Cardiac atrium fibroblast (primary cell): ENCODE measurements around the gene PAK1IP1. TPM values are rescaled to one million over a fixed set of nuclear protein-coding genes. Genes with fewer than 3 reads are reported as not detected.

ENCODE experiments used
- total RNA-seq: library from RNA; depleted of rRNA; stranded (reverse); fragments of >200 nt; gene quantifications from 2 replicates; pipeline ENCODE4 v1.2.3, GENCODE V29; 2015

PAK1IP1 gene, protein sequence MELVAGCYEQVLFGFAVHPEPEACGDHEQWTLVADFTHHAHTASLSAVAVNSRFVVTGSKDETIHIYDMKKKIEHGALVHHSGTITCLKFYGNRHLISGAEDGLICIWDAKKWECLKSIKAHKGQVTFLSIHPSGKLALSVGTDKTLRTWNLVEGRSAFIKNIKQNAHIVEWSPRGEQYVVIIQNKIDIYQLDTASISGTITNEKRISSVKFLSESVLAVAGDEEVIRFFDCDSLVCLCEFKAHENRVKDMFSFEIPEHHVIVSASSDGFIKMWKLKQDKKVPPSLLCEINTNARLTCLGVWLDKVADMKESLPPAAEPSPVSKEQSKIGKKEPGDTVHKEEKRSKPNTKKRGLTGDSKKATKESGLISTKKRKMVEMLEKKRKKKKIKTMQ
- total RNA-seq: 10.5 and 16.2 TPM in 2 replicates

GRCh38 chr6:10694302-10695085 lies at the start of gene PAK1IP1, which contains the start of gene C6orf52:
PAK1IP1 (plus strand) TSS chr6:10694972; CDS start chr6:10694986, 14 bp downstream.
C6orf52 (minus strand) TSS chr6:10694616; CDS start chr6:10687550, 7,066 bp downstream.

GRCh38 chr6:10722820-10723566 lies 28.2 kb downstream of the PAK1IP1 start, which contains the start of gene TMEM14C:
TMEM14C (plus strand) TSS chr6:10723070; CDS start chr6:10724614, 1,544 bp downstream.

DNA sequence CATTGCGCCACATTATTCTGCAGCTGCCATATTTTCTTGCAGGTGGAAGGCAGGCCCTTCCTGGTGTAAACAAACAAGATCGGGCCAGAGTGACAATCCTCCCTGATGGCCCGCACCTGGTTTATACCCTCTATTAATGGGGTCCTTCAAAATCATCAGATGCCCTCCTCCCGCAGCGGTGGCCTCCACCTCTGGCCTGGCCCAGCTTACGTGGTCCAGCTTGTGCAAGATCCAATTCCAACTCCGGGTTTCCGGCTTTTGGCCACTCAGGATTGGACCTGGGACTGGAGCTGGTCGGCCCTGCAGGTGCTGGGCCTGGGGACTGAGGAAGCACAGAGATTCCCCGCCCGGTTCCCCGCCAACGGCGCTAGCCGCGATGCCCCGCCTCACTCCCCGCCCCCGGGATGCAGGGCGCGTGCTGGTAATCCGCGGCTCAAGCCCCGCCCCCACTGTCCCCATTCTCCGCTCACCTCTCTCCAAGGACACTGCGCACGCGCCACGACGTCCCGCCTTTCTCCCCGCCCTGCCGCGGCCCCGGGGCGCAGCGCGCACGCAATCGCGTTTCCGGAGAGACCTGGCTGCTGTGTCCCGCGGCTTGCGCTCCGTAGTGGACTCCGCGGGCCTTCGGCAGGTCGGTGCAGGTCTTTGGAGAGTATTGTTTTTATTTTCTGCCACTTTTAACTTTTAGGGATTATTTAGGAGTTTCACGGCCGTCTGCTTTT lies 52.6 kb downstream of the PAK1IP1 start, which contains the start of gene TMEM14B:
TMEM14B (plus strand) TSS at position 555 of the 722 bp plus-strand sequence. CDS start 1,441 bp downstream, outside the sequence.

Other genes starting within 250 kb of the PAK1IP1 start
- gene GCNT2, start 173.6 kb upstream of the PAK1IP1 start, total RNA-seq: 0.16 TPM in 1 of 2 replicates, not detected in the other
- gene C6orf52, start 356 bp upstream of the PAK1IP1 start, total RNA-seq: 5.8 TPM in 1 of 2 replicates, not detected in the other
- 194 and 198 TPM in 2 replicates for gene TMEM14C, start 28.1 kb downstream of the PAK1IP1 start, total RNA-seq
- 111 and 114 TPM in 2 replicates for gene TMEM14B, start 52.8 kb downstream of the PAK1IP1 start, total RNA-seq
- gene MAK, start 143.6 kb downstream of the PAK1IP1 start, total RNA-seq: not detected in 2 replicates
- gene GCM2, start 187.1 kb downstream of the PAK1IP1 start, total RNA-seq: not detected in 2 replicates
- not detected in 2 replicates for gene SYCP2L, start 192.1 kb downstream of the PAK1IP1 start, total RNA-seq